ENCODE results near the gene RTN1. TPM values are rescaled to one million over a fixed set of nuclear protein-coding genes. Genes with fewer than 3 reads are reported as not detected.

Gene RTN1
- polyA plus RNA-seq, 2 of the 4 experiments (the other 2 are of a cell fraction), result 0.09 TPM; not detected in 1

- TF ChIP-seq HOXB5 (CRISPR knock-in tag; IDR thresholded peaks at IDR 0.05), result no peak
- no peak for TF ChIP-seq MAFK (IDR thresholded peaks at IDR 0.05; ENCODE audit: partially characterized antibody)
- no peak for TF ChIP-seq RFX5 (IDR thresholded peaks at IDR 0.05)
- TF ChIP-seq ZC3H11A (IDR thresholded peaks at IDR 0.05), result no peak
- TF ChIP-seq, protein P1, sequence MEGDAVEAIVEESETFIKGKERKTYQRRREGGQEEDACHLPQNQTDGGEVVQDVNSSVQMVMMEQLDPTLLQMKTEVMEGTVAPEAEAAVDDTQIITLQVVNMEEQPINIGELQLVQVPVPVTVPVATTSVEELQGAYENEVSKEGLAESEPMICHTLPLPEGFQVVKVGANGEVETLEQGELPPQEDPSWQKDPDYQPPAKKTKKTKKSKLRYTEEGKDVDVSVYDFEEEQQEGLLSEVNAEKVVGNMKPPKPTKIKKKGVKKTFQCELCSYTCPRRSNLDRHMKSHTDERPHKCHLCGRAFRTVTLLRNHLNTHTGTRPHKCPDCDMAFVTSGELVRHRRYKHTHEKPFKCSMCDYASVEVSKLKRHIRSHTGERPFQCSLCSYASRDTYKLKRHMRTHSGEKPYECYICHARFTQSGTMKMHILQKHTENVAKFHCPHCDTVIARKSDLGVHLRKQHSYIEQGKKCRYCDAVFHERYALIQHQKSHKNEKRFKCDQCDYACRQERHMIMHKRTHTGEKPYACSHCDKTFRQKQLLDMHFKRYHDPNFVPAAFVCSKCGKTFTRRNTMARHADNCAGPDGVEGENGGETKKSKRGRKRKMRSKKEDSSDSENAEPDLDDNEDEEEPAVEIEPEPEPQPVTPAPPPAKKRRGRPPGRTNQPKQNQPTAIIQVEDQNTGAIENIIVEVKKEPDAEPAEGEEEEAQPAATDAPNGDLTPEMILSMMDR (IDR thresholded peaks at IDR 0.05), result no peak
- no peak for TF ChIP-seq SMC3 (IDR thresholded peaks at IDR 0.05)
- no peak for TF ChIP-seq ELK1 (IDR thresholded peaks at IDR 0.05; ENCODE audit: low read depth, low read length)
- no peak for TF ChIP-seq FOSL2 (IDR thresholded peaks at IDR 0.05)
- TF ChIP-seq FOSL2 (CRISPR knock-in tag; IDR thresholded peaks at IDR 0.05), result no peak
- no peak for TF ChIP-seq RCOR1 (IDR thresholded peaks at IDR 0.05; ENCODE audit: low read depth, low read length)
- TF ChIP-seq ZNF302 (CRISPR knock-in tag; IDR thresholded peaks at IDR 0.05), result no peak
Measured at GRCh38 chr14:59627011-59627520, 243.5 kb downstream of the RTN1 start (continued).

DNA sequence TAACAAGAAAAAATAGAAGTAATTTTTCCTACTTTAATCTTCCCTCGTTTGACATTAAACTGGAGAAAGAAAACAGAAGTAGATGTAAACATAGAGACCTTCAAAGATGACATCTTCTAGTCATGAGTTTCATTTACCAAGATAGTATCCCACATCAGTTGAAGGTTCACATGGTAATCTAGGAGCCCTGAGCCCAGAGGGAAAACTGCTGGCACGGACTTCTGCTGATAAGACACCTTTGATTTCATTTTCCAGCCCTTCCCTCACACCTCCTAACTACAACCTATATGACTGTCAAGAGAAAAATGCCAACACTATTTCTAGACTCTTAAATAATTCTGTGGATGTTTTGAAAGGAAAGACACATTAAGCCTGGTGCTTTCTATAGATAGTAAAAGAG is 247.9 kb downstream of the RTN1 start:
- WGBS (ENCODE audit: missing lambda C conversion rate), result 0% methylated on average over 2 of the region's 2 CpGs
- CTCF ChIA-PET, result interaction anchor here (1.9 kb wide), 1 partner anchor 10 kb away, joined by 5 read pairs; no protein-coding TSS in a partner anchor
- FAIRE-seq, result no peak

DNA sequence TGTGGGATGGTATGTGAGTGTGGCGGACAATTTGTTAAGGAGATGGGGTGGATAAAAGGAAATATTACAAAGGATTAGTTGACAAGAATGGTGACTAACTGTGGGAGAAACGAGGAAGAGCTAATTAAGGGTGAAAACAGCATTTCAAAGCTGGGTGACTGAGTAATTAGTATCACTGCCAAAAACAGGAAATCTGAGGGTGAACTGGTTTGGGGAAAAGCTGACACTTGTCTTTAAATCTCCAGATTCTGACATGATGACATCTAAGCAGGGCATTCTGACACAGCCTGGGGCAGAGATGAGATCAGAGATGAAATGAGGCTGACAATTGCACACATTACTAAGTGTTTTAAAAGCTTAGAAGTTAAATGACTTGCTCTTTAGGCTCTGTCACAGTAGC is 251.5 kb downstream of the RTN1 start:
- Histone ChIP-seq H3K4me3 (no peak overlapping the region), H3K9me3 (no peaks in the 10 kb centered on the region), H3K27ac (no peak overlapping the region), H3K4me1 (no peaks in the 10 kb centered on the region), H3K4me2 (no peak overlapping the region)
- ATAC-seq (no peak), FAIRE-seq (no peak), DNase-seq (ENCODE audit: low read depth in 1 of 2, low spot score in 1 of 2) (no peak)
- POLR2A ChIA-PET, result no interaction called here
- 3% methylated on average over 2 of the region's 2 CpGs for WGBS (ENCODE audit: missing lambda C conversion rate)
- TF ChIP-seq RAD21 (conservative IDR thresholded peaks at IDR 0.05 in 1 of 2, IDR thresholded peaks at IDR 0.05 in 1 of 2) (no peak), CBX8 (IDR thresholded peaks at IDR 0.05) (no peak), POLR2A (IDR thresholded peaks at IDR 0.05; ENCODE audit: low read length) (no peak)
- CTCF ChIA-PET, result interaction anchor here (1.3 kb wide), 1 partner anchor 13 kb away, joined by 3 read pairs; no protein-coding TSS in a partner anchor

More for the DNA sequence above, 247.9 kb downstream of the RTN1 start:
- ATAC-seq (no peak), DNase-seq (ENCODE audit: low read depth in 1 of 2, low spot score in 1 of 2) (no peak)
- no peak overlapping the region for H3K4me3 ChIP-seq
- POLR2A ChIA-PET, result no interaction called here
- H3K9me3 ChIP-seq, result no peaks in the 10 kb centered on the region
- H3K4me1 ChIP-seq, result no peaks in the 10 kb centered on the region
- TF ChIP-seq ELK1 (IDR thresholded peaks at IDR 0.05; ENCODE audit: low read depth, low read length) (no peak), CHD4 (IDR thresholded peaks at IDR 0.05; ENCODE audit: borderline replicate concordance) (no peak), EHMT2 (IDR thresholded peaks at IDR 0.05; ENCODE audit: low read depth) (no peak), HES2 (IDR thresholded peaks at IDR 0.05) (no peak), POLR2AphosphoS2 (conservative IDR thresholded peaks at IDR 0.05; ENCODE audit: low read length) (no peak)
- no peak overlapping the region for H3K4me2 ChIP-seq
- no peak overlapping the region for H3K27ac ChIP-seq

DNA sequence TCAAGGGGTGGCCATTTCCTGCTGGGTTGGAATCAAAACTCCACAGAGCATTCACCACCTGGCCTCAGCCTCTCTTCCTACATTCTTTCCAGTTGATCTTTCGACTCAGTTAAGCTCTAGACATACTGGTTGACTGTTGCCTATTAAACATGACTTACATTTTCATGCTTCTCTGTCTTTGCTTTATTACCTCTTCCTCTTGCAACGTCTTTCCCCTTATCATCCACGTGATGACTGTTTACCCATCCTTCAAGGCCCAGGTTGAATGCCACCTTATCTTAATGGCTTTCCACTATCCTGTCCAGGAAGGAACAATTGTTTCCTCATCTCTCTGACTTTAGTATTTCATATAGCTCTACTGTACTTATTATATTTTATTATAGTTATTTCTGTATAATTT is 269.5 kb downstream of the RTN1 start:
- H3K9me3 ChIP-seq, result no peaks in the 10 kb centered on the region
- ChIA-PET POLR2A (no interaction called here), CTCF (interaction anchor here (0.8 kb wide), 1 partner anchor 23 kb away, joined by 3 read pairs; no protein-coding TSS in a partner anchor)
- no peak for ATAC-seq
- FAIRE-seq, result no peak
- H3K4me1 ChIP-seq, result no peaks in the 10 kb centered on the region
- no peak for DNase-seq (ENCODE audit: low read depth in 1 of 2, low spot score in 1 of 2)
- no peak overlapping the region for H3K4me3 ChIP-seq
- 1% methylated on average over 3 of the region's 3 CpGs for WGBS (ENCODE audit: missing lambda C conversion rate)
- no peak overlapping the region for H3K4me2 ChIP-seq
- no peak overlapping the region for H3K27ac ChIP-seq
- no peak for TF ChIP-seq GATA3 (IDR thresholded peaks at IDR 0.05; ENCODE audit: borderline replicate concordance)
- no peak for TF ChIP-seq ZFP36 (IDR thresholded peaks at IDR 0.05; ENCODE audit: borderline replicate concordance, partially characterized antibody)
- no peak for TF ChIP-seq PHF8 (IDR thresholded peaks at IDR 0.05; ENCODE audit: borderline replicate concordance, low read depth)
- no peak for TF ChIP-seq NFE2L2 (conservative IDR thresholded peaks at IDR 0.05; ENCODE audit: low read length)
- no peak for TF ChIP-seq KDM1A (IDR thresholded peaks at IDR 0.05; ENCODE audit: low read depth)
- TF ChIP-seq RAD21 (conservative IDR thresholded peaks at IDR 0.05 in 1 of 2, IDR thresholded peaks at IDR 0.05 in 1 of 2), result no peak
- no peak for TF ChIP-seq JUNB (IDR thresholded peaks at IDR 0.05)
- TF ChIP-seq, protein P2, sequence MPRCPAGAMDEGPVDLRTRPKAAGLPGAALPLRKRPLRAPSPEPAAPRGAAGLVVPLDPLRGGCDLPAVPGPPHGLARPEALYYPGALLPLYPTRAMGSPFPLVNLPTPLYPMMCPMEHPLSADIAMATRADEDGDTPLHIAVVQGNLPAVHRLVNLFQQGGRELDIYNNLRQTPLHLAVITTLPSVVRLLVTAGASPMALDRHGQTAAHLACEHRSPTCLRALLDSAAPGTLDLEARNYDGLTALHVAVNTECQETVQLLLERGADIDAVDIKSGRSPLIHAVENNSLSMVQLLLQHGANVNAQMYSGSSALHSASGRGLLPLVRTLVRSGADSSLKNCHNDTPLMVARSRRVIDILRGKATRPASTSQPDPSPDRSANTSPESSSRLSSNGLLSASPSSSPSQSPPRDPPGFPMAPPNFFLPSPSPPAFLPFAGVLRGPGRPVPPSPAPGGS (IDR thresholded peaks at IDR 0.05), result no peak
- TF ChIP-seq HOXA7 (CRISPR knock-in tag; IDR thresholded peaks at IDR 0.05), result no peak
- no peak for TF ChIP-seq HEYL (CRISPR knock-in tag; IDR thresholded peaks at IDR 0.05)
- TF ChIP-seq CHD4 (IDR thresholded peaks at IDR 0.05; ENCODE audit: borderline replicate concordance), result no peak
- no peak for TF ChIP-seq NR3C1 (IDR thresholded peaks at IDR 0.05)
- no peak for TF ChIP-seq CEBPB (IDR thresholded peaks at IDR 0.05)
- no peak for TF ChIP-seq POLR2AphosphoS2 (conservative IDR thresholded peaks at IDR 0.05; ENCODE audit: low read length)
- TF ChIP-seq TP53 (CRISPR knock-in tag; IDR thresholded peaks at IDR 0.05), result no peak
